CD4-positive, alpha-beta T cell treated with Interleukin-2 at 100 ng/mL for 4 hours (primary cell): Measurements from ENCODE around the gene CRTC3.
"Not testable (repeated sequence)": the region's sequence is repeated elsewhere in the genome, so short reads cannot be mapped to it uniquely, and the experiment has no call there.

Source experiments
- DNase-seq: peaks from one replicate; pipeline ENCODE4 v3.0.0-alpha.2; 2020; ENCODE audit warnings: low spot score

The CRTC3 gene

GRCh38 chr15:90520365-90520764, 9.4 kb upstream of the CRTC3 start:
- no peak for DNase-seq

- DNase-seq: no peak
Measured at GRCh38 chr15:90523373-90523772, 6.3 kb upstream of the CRTC3 start.

GRCh38 chr15:90524018-90524803, 5.5 kb upstream of the CRTC3 start:
- DNase-seq: not testable (repeated sequence)

- DNase-seq: no peak
Measured at GRCh38 chr15:90529011-90529370, 732 bp upstream of the CRTC3 start.

GRCh38 chr15:90530250-90531051, 728 bp downstream of the CRTC3 start:
- DNase-seq: peak; percentile 39

GRCh38 chr15:90531147-90531546, 1.4 kb downstream of the CRTC3 start:
- no peak for DNase-seq

- no peak for DNase-seq
Measured at GRCh38 chr15:90535254-90535653, 5.5 kb downstream of the CRTC3 start.

GRCh38 chr15:90539789-90540188, 10.1 kb downstream of the CRTC3 start:
- DNase-seq: peak; percentile 52

GRCh38 chr15:90540768-90541167, 11.0 kb downstream of the CRTC3 start:
- no peak for DNase-seq

GRCh38 chr15:90545095-90545494, 15.4 kb downstream of the CRTC3 start:
- DNase-seq: no peak

GRCh38 chr15:90547540-90547939, 17.8 kb downstream of the CRTC3 start:
- no peak for DNase-seq

GRCh38 chr15:90550919-90551318, 21.2 kb downstream of the CRTC3 start:
- no peak for DNase-seq

- DNase-seq: no peak
Measured at GRCh38 chr15:90552162-90552928, 22.6 kb downstream of the CRTC3 start.

- no peak for DNase-seq
Measured at GRCh38 chr15:90552929-90553211, 23.1 kb downstream of the CRTC3 start.

- DNase-seq: no peak
Measured at GRCh38 chr15:90553248-90553745, 23.6 kb downstream of the CRTC3 start.

- no peak for DNase-seq
Measured at GRCh38 chr15:90557186-90558084, 27.7 kb downstream of the CRTC3 start.

GRCh38 chr15:90558171-90558573, 28.4 kb downstream of the CRTC3 start:
- DNase-seq: no peak

- DNase-seq: no peak
Measured at GRCh38 chr15:90559119-90559518, 29.4 kb downstream of the CRTC3 start.

- no peak for DNase-seq
Measured at GRCh38 chr15:90560229-90560776, 30.6 kb downstream of the CRTC3 start.

- DNase-seq: peak; percentile 64
Measured at GRCh38 chr15:90561344-90562244, 31.9 kb downstream of the CRTC3 start.
